SK-MEL-5 (cell line): ENCODE measurements around the gene ARPIN. TPM values are rescaled to one million over a fixed set of nuclear protein-coding genes. Genes with fewer than 3 reads are reported as not detected.

ENCODE experiments used
- DNase-seq: peaks from one replicate; pipeline ENCODE4 v3.0.0-alpha.2; 2016; ENCODE audit warnings: low read depth, low spot score
- in situ Hi-C: cut with HindIII; loops from 2 replicates; pipeline ENCODE4 v1.10.0; 2016; ENCODE audit warnings: low sequenced_read_pairs, high pct_unique_total_duplicates, low pct_unique_long_range_greater_than_20kb
- total RNA-seq: library from RNA; depleted of rRNA; stranded (reverse); fragments of >200 nt; shearing (Covaris generic); gene quantifications from 2 replicates; pipeline ENCODE4 v1.2.3, GENCODE V29; 2014

The ARPIN gene
- total RNA-seq, 1 experiment from 2014 or later = 4.4 TPM

- in situ Hi-C loops = no loop called here
- DNase-seq = no peak
These were observed 4.8 kb upstream of the ARPIN start for GRCh38 chr15:89917442-89918101.

- in situ Hi-C loops = no loop called here
- no peak for DNase-seq
These were observed 3.9 kb upstream of the ARPIN start for GRCh38 chr15:89916660-89917059.

GRCh38 chr15:89912145-89912673 is 543 bp downstream of the ARPIN start:
- no peak for DNase-seq
- in situ Hi-C loops = no loop called here

GRCh38 chr15:89910891-89911626 is 1.7 kb downstream of the ARPIN start:
- no peak for DNase-seq
- in situ Hi-C loops = no loop called here

GRCh38 chr15:89909611-89910010 is 3.1 kb downstream of the ARPIN start:
- DNase-seq = no peak
- in situ Hi-C loops = no loop called here

GRCh38 chr15:89908226-89908625 is 4.5 kb downstream of the ARPIN start:
- in situ Hi-C loops = no loop called here
- DNase-seq = no peak

GRCh38 chr15:89907289-89907688 is 5.5 kb downstream of the ARPIN start:
- DNase-seq = no peak
- in situ Hi-C loops = no loop called here

- DNase-seq = no peak
- in situ Hi-C loops = no loop called here
These were observed 6.8 kb downstream of the ARPIN start for GRCh38 chr15:89905846-89906378.

GRCh38 chr15:89904519-89904918 is 8.2 kb downstream of the ARPIN start:
- in situ Hi-C loops = no loop called here
- no peak for DNase-seq

GRCh38 chr15:89903858-89904130 is 9.0 kb downstream of the ARPIN start:
- DNase-seq = no peak
- in situ Hi-C loops = no loop called here

- DNase-seq = no peak
- in situ Hi-C loops = no loop called here
These were observed 9.5 kb downstream of the ARPIN start for GRCh38 chr15:89903015-89903857.

GRCh38 chr15:89900849-89901248 is 11.9 kb downstream of the ARPIN start:
- in situ Hi-C loops = no loop called here
- no peak for DNase-seq

- DNase-seq = no peak
- in situ Hi-C loops = no loop called here
These were observed 12.7 kb downstream of the ARPIN start for GRCh38 chr15:89899951-89900567.

- in situ Hi-C loops = no loop called here
- no peak for DNase-seq
These were observed 13.3 kb downstream of the ARPIN start for GRCh38 chr15:89899295-89899945.

GRCh38 chr15:89898614-89899294 is 14.0 kb downstream of the ARPIN start:
- in situ Hi-C loops = no loop called here
- peak; percentile 75 for DNase-seq

GRCh38 chr15:89898146-89898545 is 14.6 kb downstream of the ARPIN start:
- DNase-seq = no peak
- in situ Hi-C loops = no loop called here
